HepG2 (cell line): ENCODE data around the gene GRID1. TPM values are rescaled to one million over a fixed set of nuclear protein-coding genes. Genes with fewer than 3 reads are reported as not detected.

Experiments used
- ATAC-seq: fragments of 200-7000 bp; cut with Tn5 transposase; 3 replicates; pipeline ENCODE4 v1.9.1; 2020; ENCODE audit warnings: mild to moderate bottlenecking, moderate library complexity
- BruUV-seq: library from RNA; stranded (reverse); fragments of 400-500 nt; replicated peaks from 2 replicates; lab custom pipeline; 2021; lab: Mats Ljungman, UMichigan
- CTCF ChIA-PET: fragments of 300-600 bp; formaldehyde crosslinking; extraction: SDS; loops from one replicate; lab custom pipeline; 2021; ENCODE audit warnings: low total read pairs, inconsistent platforms, low intra/inter-chr PET ratio; lab: Yijun Ruan, JAX
- POLR2A ChIA-PET: fragments of 350-600 bp; sonication (Branson Sonifier 250); formaldehyde crosslinking; loops from one replicate; lab custom pipeline; 2020; ENCODE audit warnings: antibody characterized with exemption, inconsistent platforms; lab: Yijun Ruan, JAX
- DNase-seq: peaks from one replicate; pipeline ENCODE4 v3.0.0-alpha.2; 2015; ENCODE audit warnings: low spot score
- FAIRE-seq: peaks from 3 replicates; lab custom pipeline; 2011; peaks lifted over from hg19 to GRCh38; lab: Jason Lieb, UNC
- H2AFZ ChIP-seq: one replicate; pipeline ENCODE4 v1.6.1; 2011; ENCODE audit warnings: low read length, inconsistent platforms
- H3K27ac ChIP-seq: fragments of 300-600 bp; 3 replicates; pipeline ENCODE4 v1.8.0; 2011; ENCODE audit warnings: mixed run types, mild to moderate bottlenecking, mixed read lengths, low read length, inconsistent platforms; ENCODE audit not compliant: insufficient read depth; ENCODE audit errors: extremely low read length
- H3K27me3 ChIP-seq, 2 experiments: fragments of 200-600 bp in 1 of 2; 2 replicates in 1 of 2; 3 replicates in 1 of 2; pipeline versions ENCODE4 v1.6.0 to v1.8.0; 2011; ENCODE audit warnings: low read length in 2 of 2, mild to moderate bottlenecking in 2 of 2, moderate library complexity in 2 of 2, inconsistent platforms in 1 of 2; ENCODE audit not compliant: insufficient read depth in 2 of 2, control insufficient read depth in 1 of 2
- H3K36me3 ChIP-seq, 2 experiments: fragments of 200-600 bp in 1 of 2; replicated peaks in 1 of 2; 2 replicates in 1 of 2; 3 replicates in 1 of 2; pipeline versions ENCODE4 v1.5.1 to v1.8.0; 2011; ENCODE audit warnings: low read length in 2 of 2, inconsistent platforms in 1 of 2; ENCODE audit not compliant: insufficient read depth in 2 of 2, control insufficient read depth in 1 of 2
- H3K4me1 ChIP-seq: 2 replicates; pipeline ENCODE4 v1.5.1; 2012; ENCODE audit warnings: low read length, inconsistent platforms; ENCODE audit not compliant: insufficient read depth
- H3K4me2 ChIP-seq: 2 replicates; pipeline ENCODE4 v1.6.0; 2011; ENCODE audit warnings: low read depth, low read length, inconsistent platforms
- H3K4me3 ChIP-seq, 3 experiments: fragments of 200-600 bp in 1 of 3; sonication (generic), shearing (Covaris generic) in 1 of 3; replicated peaks in 1 of 3; 2 replicates each; pipeline ENCODE4 v1.5.1; 2011 to 2016; ENCODE audit warnings: low read length in 3 of 3, inconsistent platforms in 2 of 3, low read depth in 2 of 3, mild to moderate bottlenecking in 2 of 3, control low read depth in 1 of 3, mixed read lengths in 1 of 3; ENCODE audit not compliant: insufficient read depth in 1 of 3
- H3K79me2 ChIP-seq: one replicate; pipeline ENCODE4 v1.6.1; 2011; ENCODE audit warnings: low read length, inconsistent platforms; ENCODE audit not compliant: insufficient read depth
- H3K9ac ChIP-seq: 2 replicates; pipeline ENCODE4 v1.6.0; 2011; ENCODE audit warnings: mild to moderate bottlenecking, low read depth, low read length, inconsistent platforms; ENCODE audit not compliant: insufficient read depth
- H3K9me3 ChIP-seq: 2 replicates; pipeline ENCODE4 v1.5.1; 2012; ENCODE audit warnings: mild to moderate bottlenecking, low read length
- H4K20me1 ChIP-seq: 2 replicates; pipeline ENCODE4 v1.6.0; 2011; ENCODE audit warnings: inconsistent platforms, mild to moderate bottlenecking, low read length, moderate library complexity; ENCODE audit not compliant: insufficient read depth
- ARNT ChIP-seq: fragments of 450-650 bp; IDR thresholded peaks from 2 replicates; pipeline ENCODE4 v1.6.1; 2017
- FOXK1 ChIP-seq: sonication (generic); formaldehyde crosslinking; IDR thresholded peaks from 2 replicates; pipeline ENCODE4 v1.4.0; 2020; ENCODE audit warnings: low read depth, missing genetic modification reagents, borderline replicate concordance
- GPN1 ChIP-seq: sonication (generic); formaldehyde crosslinking; IDR thresholded peaks from 2 replicates; pipeline ENCODE4 v1.5.1; 2020; ENCODE audit warnings: missing genetic modification reagents, borderline replicate concordance
- HDAC6 ChIP-seq: fragments of 200-600 bp; sonication (generic); IDR thresholded peaks from 2 replicates; pipeline ENCODE4 v1.7.0; 2017; ENCODE audit warnings: mild to moderate bottlenecking, antibody characterized with exemption, low read length, low read depth
- MIER3 ChIP-seq: IDR thresholded peaks from 2 replicates; pipeline ENCODE4 v1.6.1; 2016; ENCODE audit warnings: missing compliant biosample characterization, borderline replicate concordance
- RNF2 ChIP-seq: fragments of 450-650 bp; conservative IDR thresholded peaks from 2 replicates; pipeline ENCODE4 v1.6.1; 2016; ENCODE audit warnings: low read depth
- ZMYM3 ChIP-seq: sonication (generic); formaldehyde crosslinking; IDR thresholded peaks from 2 replicates; pipeline ENCODE4 v1.5.1; 2020; ENCODE audit warnings: mild to moderate bottlenecking, missing genetic modification reagents
- ZNF362 ChIP-seq: sonication (generic); formaldehyde crosslinking; IDR thresholded peaks from 2 replicates; pipeline ENCODE4 v1.4.0; 2020; ENCODE audit warnings: missing genetic modification reagents, mild to moderate bottlenecking, borderline replicate concordance
- ZNF431 ChIP-seq: sonication (generic); formaldehyde crosslinking; IDR thresholded peaks from 2 replicates; pipeline ENCODE4 v1.9.0; 2022; ENCODE audit warnings: missing genetic modification reagents, low read depth, mild to moderate bottlenecking, borderline replicate concordance
- ZNF558 ChIP-seq: sonication (generic); formaldehyde crosslinking; IDR thresholded peaks from 2 replicates; pipeline ENCODE4 v1.9.0; 2022; ENCODE audit warnings: mild to moderate bottlenecking, missing genetic modification reagents, borderline replicate concordance
- ZNF646 ChIP-seq: sonication (generic); formaldehyde crosslinking; IDR thresholded peaks from 2 replicates; pipeline ENCODE4 v1.9.0; 2021; ENCODE audit warnings: mild to moderate bottlenecking, missing genetic modification reagents
- WGBS: methylation state at CpG from one replicate; pipeline ENCODE4 v1.1.6; 2017; ENCODE audit warnings: low lambda C conversion rate; 5-methylcytosine and 5-hydroxymethylcytosine counted together
- in situ Hi-C: cut with HindIII; loops from 2 replicates; pipeline ENCODE4 v1.10.0; 2017; ENCODE audit warnings: low pct_unique_long_range_greater_than_20kb; ENCODE audit not compliant: extremely low pct_ligation_motif_present
- intact Hi-C: fragments of 100-400 bp; cut with micrococcal nuclease; formaldehyde crosslinking; loops from one replicate; pipeline ENCODE4 v1.10.0; 2022; ENCODE audit not compliant: unreplicated experiment
- polyA plus RNA-seq, 8 experiments: library from polyadenylated mRNA; depleted of rRNA in 3 of 8; stranded (reverse) in 7 of 8; unstranded in 1 of 8; fragments of >200 nt; fragmentation: Illumina TruSeq in 4 of 8; extraction: Trizol in 4 of 8; gene quantifications; 2 replicates each; pipeline versions ENCODE4 v1.2.1 to v1.2.3, GENCODE V29; 2011 to 2016; ENCODE audit warnings: low read depth in 4 of 8, missing spikeins in 1 of 8, mixed read lengths in 1 of 8; ENCODE audit not compliant: insufficient read depth in 1 of 8
- total RNA-seq, 5 experiments: library from RNA; depleted of rRNA; stranded (reverse); fragments of >200 nt; fragmentation: Illumina TruSeq; extraction: Trizol; gene quantifications; 2 replicates each; pipeline ENCODE4 v1.2.3, GENCODE V29; 2016; ENCODE audit warnings: low read depth in 1 of 5

Gene GRID1
- total and polyA plus RNA-seq, 2 of the 13 experiments (the other 11 are each of a cell fraction or from before 2014, with no cell fraction given): 0.05 TPM; not detected in 1

- FAIRE-seq (no peak), DNase-seq (no peak), ATAC-seq (no peak)
- in situ Hi-C loops (no loop called here), intact Hi-C loops (no loop called here)
- ChIA-PET POLR2A (no interaction called here), CTCF (no interaction called here)
- 0% methylated on average over 1 of the region's 3 CpGs for WGBS
- H2AFZ ChIP-seq: no peak overlapping the region
- H3K36me3 ChIP-seq: no peaks in the 10 kb centered on the region
- no peak overlapping the region for H3K4me2 ChIP-seq
- no peaks in the 10 kb centered on the region for H3K4me1 ChIP-seq
- no peaks in the 10 kb centered on the region for H3K79me2 ChIP-seq
- no peak overlapping the region for H3K27ac ChIP-seq
- no peak overlapping the region for H3K4me3 ChIP-seq
- no peaks in the 10 kb centered on the region for H4K20me1 ChIP-seq
- H3K27me3 ChIP-seq: peaks cover 0 to 13% of the 10 kb centered on the region in 2 experiments; a peak in 1 of 5 replicates
- no peak overlapping the region for H3K9ac ChIP-seq
- TF ChIP-seq HDAC6: no peak
- TF ChIP-seq ZNF362: no peak
- no peak for TF ChIP-seq ARNT
- TF ChIP-seq ZNF646 (CRISPR knock-in tag): no peak
- no peak for TF ChIP-seq ZNF431 (CRISPR knock-in tag)
- TF ChIP-seq ZMYM3 (CRISPR knock-in tag): no peak
- no peak for TF ChIP-seq MIER3
- no peak for TF ChIP-seq ZNF558 (CRISPR knock-in tag)
- TF ChIP-seq RNF2: no peak
- no peak for TF ChIP-seq GPN1 (CRISPR knock-in tag)
- no peak for TF ChIP-seq FOXK1 (CRISPR knock-in tag)
- no TSS peak for BruUV-seq
- H3K9me3 ChIP-seq: no peaks in the 10 kb centered on the region
Observed at GRCh38 chr10:85608706-85609105, 757.9 kb downstream of the GRID1 start.
